CD4-positive, alpha-beta memory T cell (primary cell): Measurements from ENCODE around the gene NFATC1. TPM values are rescaled to one million over a fixed set of nuclear protein-coding genes. Genes with fewer than 3 reads are reported as not detected.
A peak's percentile ranks its signal among the peaks of the same experiment; 100 is the strongest.

Experiments used
- CTCF ChIA-PET: fragments of 350-600 bp; sonication (Branson Sonifier 250); formaldehyde crosslinking; loops from one replicate; lab custom pipeline; 2021; ENCODE audit warnings: inconsistent platforms; ENCODE audit not compliant: partially characterized antibody; lab: Charles Lee
- POLR2A ChIA-PET: fragments of 350-600 bp; sonication (Branson Sonifier 250); formaldehyde crosslinking; loops from one replicate; lab custom pipeline; 2021; ENCODE audit not compliant: partially characterized antibody; lab: Charles Lee
- DNase-seq, 5 donors: peaks; one replicate each; pipeline versions ENCODE4 v3.0.0 to v3.0.0-alpha.2; 2020 to 2022; ENCODE audit warnings: mixed read lengths in 1 of 5
- H3K27ac ChIP-seq: one replicate; pipeline ENCODE4 v1.7.0; 2013; ENCODE audit warnings: low read depth, low read length
- H3K27me3 ChIP-seq: 2 replicates; pipeline ENCODE4 v1.7.0; 2013; ENCODE audit warnings: mild to moderate bottlenecking, low read length, moderate library complexity; ENCODE audit not compliant: insufficient read depth
- H3K36me3 ChIP-seq: 2 replicates; pipeline ENCODE4 v1.7.0; 2013; ENCODE audit warnings: mild to moderate bottlenecking, low read length, moderate library complexity; ENCODE audit not compliant: insufficient read depth
- H3K4me1 ChIP-seq: 2 replicates; pipeline ENCODE4 v1.7.0; 2013; ENCODE audit warnings: mild to moderate bottlenecking, low read length, moderate library complexity; ENCODE audit not compliant: insufficient read depth
- H3K4me3 ChIP-seq, 2 donors: one replicate each; pipeline ENCODE4 v1.7.0; 2013; ENCODE audit warnings: low read length in 2 of 2, mild to moderate bottlenecking in 1 of 2
- H3K9me3 ChIP-seq, 2 donors: one replicate each; pipeline ENCODE4 v1.7.0; 2013; ENCODE audit warnings: low read length in 2 of 2, control low read depth in 1 of 2; ENCODE audit not compliant: control insufficient read depth in 1 of 2
- H3K27ac Mint-ChIP-seq, 7 donors: one replicate each; pipeline ENCODE4 v1.8.0; 2020 to 2021; ENCODE audit warnings: mixed read lengths in 7 of 7, mild to moderate bottlenecking in 6 of 7, inconsistent platforms in 3 of 7, moderate library complexity in 3 of 7
- H3K27me3 Mint-ChIP-seq, 2 donors: one replicate each; pipeline ENCODE4 v1.8.0; 2020 to 2021; ENCODE audit warnings: mixed read lengths in 2 of 2
- H3K36me3 Mint-ChIP-seq, 2 donors: one replicate each; pipeline ENCODE4 v1.8.0; 2020 to 2021; ENCODE audit warnings: mixed read lengths in 2 of 2, inconsistent platforms in 1 of 2, mild to moderate bottlenecking in 1 of 2
- H3K4me1 Mint-ChIP-seq, 4 donors: one replicate each; pipeline ENCODE4 v1.8.0; 2020 to 2021; ENCODE audit warnings: mixed read lengths in 4 of 4, mild to moderate bottlenecking in 1 of 4
- H3K4me3 Mint-ChIP-seq, 8 donors: one replicate each; pipeline ENCODE4 v1.8.0; 2020 to 2021; ENCODE audit warnings: mixed read lengths in 8 of 8, mild to moderate bottlenecking in 7 of 8, moderate library complexity in 6 of 8, inconsistent platforms in 3 of 8
- H3K9me3 Mint-ChIP-seq, 8 donors: one replicate each; pipeline ENCODE4 v1.8.0; 2020 to 2021; ENCODE audit warnings: mixed read lengths in 8 of 8, mild to moderate bottlenecking in 5 of 8, inconsistent platforms in 3 of 8, moderate library complexity in 1 of 8
- intact Hi-C: fragments of 100-400 bp; cut with micrococcal nuclease; formaldehyde crosslinking; loops from one replicate; pipeline ENCODE4 v1.15.1; 2023
- polyA plus RNA-seq, 2 donors: library from polyadenylated mRNA; unstranded; fragments of 300-500 nt; fragmentation: Illumina TruSeq; gene quantifications; one replicate each; pipeline ENCODE4 v1.2.3, GENCODE V29; 2021
- total RNA-seq, 2 experiments: library from RNA; stranded (reverse); gene quantifications; one replicate each; pipeline ENCODE4 v1.2.3, GENCODE V29; 2021

Gene NFATC1
- total and polyA plus RNA-seq, 4 experiments from 2014 or later: 15.3 to 69.6 (median 54.9) TPM

DNA sequence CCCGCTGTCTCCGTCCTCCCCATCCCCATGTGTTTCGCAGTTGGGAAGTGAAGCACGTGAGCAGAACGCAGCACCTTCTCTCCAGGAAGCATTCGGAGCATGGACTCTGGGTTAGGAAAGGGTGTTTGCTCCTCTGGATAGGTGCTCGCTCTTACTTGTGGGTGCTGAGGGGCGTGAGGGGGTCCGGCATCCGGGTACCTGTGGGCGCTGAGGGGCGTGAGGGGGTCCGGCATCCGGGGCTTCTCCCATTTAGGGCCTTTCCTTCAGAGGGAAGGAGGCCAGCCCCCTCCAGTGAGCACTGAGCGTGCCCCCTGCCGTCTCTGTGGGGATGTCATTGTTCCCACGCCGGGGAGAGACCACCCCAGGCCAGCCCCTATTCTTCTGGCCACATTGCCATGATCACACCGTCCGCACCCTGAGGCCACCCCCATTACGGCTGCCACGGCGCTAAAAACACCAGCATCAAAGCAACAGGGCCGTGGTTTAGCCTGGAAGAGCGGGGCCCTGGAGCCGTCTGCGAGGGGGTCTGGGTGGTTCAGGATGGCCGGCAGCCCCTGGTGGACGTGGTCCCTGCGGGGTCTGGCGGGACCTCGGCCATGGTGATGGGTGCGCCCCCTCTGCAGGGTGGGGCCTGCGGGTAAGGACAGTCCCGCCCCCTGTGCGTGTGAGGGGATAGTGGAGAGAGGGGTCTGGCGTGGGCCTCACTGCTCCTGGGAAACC lies 41.0 kb downstream of the NFATC1 start:
- H3K4me1 Mint-ChIP-seq: peaks cover 27 to 76% (median 45%) of the 10 kb centered on the region in 4 donors
- H3K9me3 ChIP-seq: no peaks in the 10 kb centered on the region
- no peak overlapping the region for H3K27ac ChIP-seq
- no peaks in the 10 kb centered on the region for H3K27me3 Mint-ChIP-seq
- H3K36me3 Mint-ChIP-seq: peaks cover 7 to 49% of the 10 kb centered on the region in 2 donors
- peaks cover 27% of the 10 kb centered on the region for H3K4me1 ChIP-seq
- POLR2A ChIA-PET: no interaction called here
- CTCF ChIA-PET: interaction anchor here (1.2 kb wide), 1 partner anchor 93 kb away, joined by 3 read pairs; no protein-coding TSS in a partner anchor
- no peaks in the 10 kb centered on the region for H3K27me3 ChIP-seq
- H3K9me3 Mint-ChIP-seq: no peaks in the 10 kb centered on the region
- no peak overlapping the region for H3K4me3 ChIP-seq
- DNase-seq: no peak
- H3K27ac Mint-ChIP-seq: peak overlapping the region in 1 of 7 donors; percentile 74
- intact Hi-C loops: loop anchor here (5.0 kb wide), 1 partner anchor 34 kb away; no protein-coding TSS in a partner anchor
- peak overlapping the region in 1 of 8 donors; percentile 31 for H3K4me3 Mint-ChIP-seq
- H3K36me3 ChIP-seq: peaks cover 13% of the 10 kb centered on the region

DNA sequence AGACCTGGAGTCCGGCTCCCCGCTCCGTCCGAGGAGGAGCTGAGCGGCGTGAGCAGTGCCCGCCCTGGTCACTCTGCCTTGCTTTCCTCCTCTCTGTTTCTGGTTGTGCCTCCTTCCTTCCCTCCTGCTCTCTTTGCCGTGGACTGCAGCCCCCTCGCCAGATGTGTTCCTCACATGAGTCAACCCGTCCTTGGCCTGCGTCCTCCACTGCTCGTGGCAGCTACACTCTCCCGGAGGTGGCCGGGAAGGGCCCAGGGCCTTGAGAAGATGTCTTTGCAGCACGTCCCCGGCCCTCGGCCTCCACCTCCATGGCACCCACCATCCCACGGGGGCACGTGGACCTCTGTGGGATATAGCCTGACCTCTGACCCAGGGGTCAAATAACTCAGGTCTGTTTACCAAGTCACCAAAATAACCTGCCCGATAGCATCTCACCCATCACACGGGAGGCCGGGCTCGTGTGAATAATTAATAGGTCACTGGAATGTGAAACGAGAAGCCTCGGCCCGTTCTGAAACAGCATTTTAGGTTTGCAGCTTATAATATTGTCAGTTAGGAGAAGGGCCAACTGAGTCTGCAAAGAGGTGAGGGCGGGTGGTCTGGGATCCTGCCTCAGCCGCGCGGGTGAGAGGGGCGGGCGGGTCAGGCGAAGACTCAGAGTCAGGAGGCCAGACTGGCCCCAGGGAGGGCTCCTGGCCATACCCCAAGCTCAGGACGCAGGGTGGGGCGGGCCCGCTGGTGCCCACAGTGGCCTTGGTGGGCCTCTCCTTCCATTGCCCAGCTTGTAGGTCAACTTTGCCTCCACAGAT lies 42.6 kb downstream of the NFATC1 start:
- DNase-seq: no peak
- ChIA-PET CTCF (interaction anchor here (1.1 to 1.7 kb wide), 2 partner anchors 41 to 101 kb away, joined by 3 to 6 read pairs; no protein-coding TSS in a partner anchor), POLR2A (interaction anchor here (1.4 to 1.9 kb wide), 2 partner anchors 45 to 85 kb away, joined by 3 to 4 read pairs; no protein-coding TSS in a partner anchor)
- H3K9me3 ChIP-seq: no peaks in the 10 kb centered on the region
- no peaks in the 10 kb centered on the region for H3K27me3 Mint-ChIP-seq
- H3K27ac ChIP-seq: no peak overlapping the region
- peaks cover 27 to 80% (median 45%) of the 10 kb centered on the region in 4 donors for H3K4me1 Mint-ChIP-seq
- H3K4me3 Mint-ChIP-seq: peak overlapping the region in 1 of 8 donors; percentile 15
- intact Hi-C loops: loop anchor here (5.0 kb wide), 1 partner anchor 36 kb away; no protein-coding TSS in a partner anchor
- H3K9me3 Mint-ChIP-seq: no peaks in the 10 kb centered on the region
- H3K36me3 ChIP-seq: peaks cover 13% of the 10 kb centered on the region
- peaks cover 7 to 47% of the 10 kb centered on the region in 2 donors for H3K36me3 Mint-ChIP-seq
- no peaks in the 10 kb centered on the region for H3K27me3 ChIP-seq
- H3K4me1 ChIP-seq: peaks cover 27% of the 10 kb centered on the region
- H3K27ac Mint-ChIP-seq: peak overlapping the region in 5 of 7 donors; percentile 12 to 68 (median 52)
- H3K4me3 ChIP-seq: no peak overlapping the region

DNA sequence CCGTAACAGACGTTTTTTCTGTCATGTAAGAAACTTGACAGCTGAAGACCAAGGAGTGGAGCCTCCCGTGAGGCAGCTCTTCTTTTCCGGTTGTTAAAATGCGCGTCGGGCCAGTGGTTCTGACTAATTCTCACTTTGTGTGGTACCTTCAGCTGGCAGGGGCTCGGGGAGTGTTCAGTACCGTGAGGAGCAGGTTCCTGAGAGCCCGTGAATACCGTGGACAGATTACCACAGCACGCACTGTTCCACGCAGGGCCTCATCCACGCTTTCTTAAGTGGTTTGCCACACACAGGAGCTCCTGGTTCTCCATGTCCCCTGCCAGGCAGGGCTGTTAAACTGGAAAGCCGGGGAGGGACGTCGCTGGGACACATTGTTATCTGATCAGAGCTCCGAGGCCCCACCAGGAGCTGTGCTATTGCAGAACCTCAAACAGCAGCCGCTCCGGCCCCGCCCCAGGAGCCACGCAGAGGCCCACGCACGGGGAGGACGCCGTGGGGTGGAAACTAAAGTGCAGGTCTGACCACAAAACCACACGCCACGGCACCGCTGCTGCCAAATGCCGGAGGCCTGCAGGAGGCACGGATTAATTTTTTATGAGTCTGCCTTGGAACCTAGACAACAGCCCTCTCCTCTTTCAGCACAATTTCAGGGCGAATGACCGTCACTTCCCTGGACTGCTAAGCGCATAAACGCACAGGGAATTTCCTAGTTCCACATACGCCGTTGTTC lies 43.3 kb downstream of the NFATC1 start:
- H3K4me3 Mint-ChIP-seq: peak overlapping the region in 1 of 8 donors; percentile 26
- peaks cover 27% of the 10 kb centered on the region for H3K4me1 ChIP-seq
- POLR2A ChIA-PET: interaction anchor here (1.4 to 1.9 kb wide), 2 partner anchors 46 to 84 kb away, joined by 3 to 4 read pairs; no protein-coding TSS in a partner anchor
- peak overlapping the region in 5 of 7 donors; percentile 44 to 77 (median 65) for H3K27ac Mint-ChIP-seq
- peaks cover 7 to 47% of the 10 kb centered on the region in 2 donors for H3K36me3 Mint-ChIP-seq
- CTCF ChIA-PET: interaction anchor here (1.1 to 1.7 kb wide), 2 partner anchors 42 to 100 kb away, joined by 3 to 6 read pairs; no protein-coding TSS in a partner anchor
- H3K27me3 ChIP-seq: no peaks in the 10 kb centered on the region
- H3K4me1 Mint-ChIP-seq: peaks cover 27 to 74% (median 45%) of the 10 kb centered on the region in 4 donors
- H3K36me3 ChIP-seq: peaks cover 13% of the 10 kb centered on the region
- no peaks in the 10 kb centered on the region for H3K9me3 ChIP-seq
- H3K9me3 Mint-ChIP-seq: no peaks in the 10 kb centered on the region
- no peak overlapping the region for H3K27ac ChIP-seq
- no peak overlapping the region for H3K4me3 ChIP-seq
- H3K27me3 Mint-ChIP-seq: no peaks in the 10 kb centered on the region
- intact Hi-C loops: loop anchor here (5.0 kb wide), 1 partner anchor 37 kb away; no protein-coding TSS in a partner anchor
- peak; percentile 21 to 54 (median 28) for DNase-seq

DNA sequence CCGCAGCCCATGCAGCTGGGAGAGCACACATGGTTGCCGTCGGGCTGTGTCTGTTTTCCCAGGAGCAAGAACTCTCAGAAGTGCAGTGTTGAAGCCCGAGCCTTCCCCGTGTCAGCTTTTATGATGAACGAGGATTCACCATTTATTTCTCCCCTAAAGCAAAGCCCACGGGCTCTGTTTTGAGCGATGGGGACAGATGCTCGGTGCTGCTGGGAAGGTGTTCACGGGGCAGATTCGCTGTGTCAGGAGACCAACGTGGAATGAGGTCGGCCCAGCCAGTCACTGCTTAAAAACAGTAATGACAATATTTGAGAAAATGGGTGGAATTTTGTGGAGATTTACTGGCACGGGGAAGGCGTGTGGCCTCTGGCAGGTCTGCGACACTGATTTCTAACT lies 43.9 kb downstream of the NFATC1 start:
- Histone ChIP-seq H3K4me3 (no peak overlapping the region), H3K4me1 (peaks cover 27% of the 10 kb centered on the region), H3K9me3 (no peaks in the 10 kb centered on the region), H3K27ac (no peak overlapping the region), H3K27me3 (no peaks in the 10 kb centered on the region), H3K36me3 (peaks cover 8% of the 10 kb centered on the region)
- Mint-ChIP-seq H3K4me3 (no peak overlapping the region), H3K9me3 (no peaks in the 10 kb centered on the region), H3K27me3 (no peaks in the 10 kb centered on the region), H3K36me3 (peaks cover 7 to 47% of the 10 kb centered on the region in 2 donors), H3K27ac (peak overlapping the region in 5 of 7 donors; percentile 34 to 78 (median 76)), H3K4me1 (peaks cover 27 to 68% (median 44%) of the 10 kb centered on the region in 4 donors)
- POLR2A ChIA-PET: interaction anchor here (1.4 to 1.9 kb wide), 2 partner anchors 47 to 83 kb away, joined by 3 to 4 read pairs; no protein-coding TSS in a partner anchor
- DNase-seq: no peak
- intact Hi-C loops: loop anchor here (5.0 kb wide), 1 partner anchor 37 kb away; no protein-coding TSS in a partner anchor
- CTCF ChIA-PET: interaction anchor here (1.1 to 1.7 kb wide), 2 partner anchors 43 to 100 kb away, joined by 3 to 6 read pairs; no protein-coding TSS in a partner anchor

DNA sequence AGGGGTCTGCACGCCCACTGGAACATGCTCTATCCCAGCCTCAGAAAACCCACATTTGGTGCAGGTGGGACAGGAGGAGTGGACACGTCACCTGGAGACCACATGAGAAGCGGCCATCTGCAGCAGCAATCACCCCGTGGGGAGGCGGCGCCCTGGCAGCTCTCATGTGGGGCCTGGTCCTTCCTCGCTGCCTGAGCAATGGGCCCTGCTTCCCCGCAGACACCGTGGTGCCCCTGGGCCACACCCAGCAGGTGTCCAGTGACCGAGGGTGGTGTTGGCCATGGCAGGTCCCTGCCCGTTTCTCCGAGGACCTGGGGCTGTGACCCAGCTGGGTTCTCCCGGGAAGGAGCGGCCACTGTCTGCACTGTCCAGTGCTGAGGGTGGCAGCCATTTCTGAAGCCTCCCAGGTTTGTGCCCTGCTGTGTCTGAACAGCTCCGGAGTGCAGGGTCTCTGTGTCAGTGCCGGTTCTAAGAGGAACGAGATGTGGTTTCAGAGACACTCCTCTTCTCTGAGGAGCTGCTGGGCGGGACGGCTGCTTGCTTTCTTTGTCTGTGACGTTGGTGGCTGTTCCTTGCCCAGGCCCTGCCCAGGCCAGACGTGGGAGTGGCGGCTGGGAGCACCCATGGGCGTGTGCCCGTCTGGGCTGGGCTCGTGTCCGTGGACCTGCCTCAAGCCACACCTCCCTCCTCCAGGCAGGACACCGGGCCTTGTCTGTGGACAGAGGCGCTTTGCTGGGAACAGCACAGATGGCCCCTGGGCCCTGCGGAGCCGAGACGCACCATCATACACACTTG lies 44.8 kb downstream of the NFATC1 start:
- H3K36me3 ChIP-seq: peaks cover 3% of the 10 kb centered on the region
- POLR2A ChIA-PET: no interaction called here

DNA sequence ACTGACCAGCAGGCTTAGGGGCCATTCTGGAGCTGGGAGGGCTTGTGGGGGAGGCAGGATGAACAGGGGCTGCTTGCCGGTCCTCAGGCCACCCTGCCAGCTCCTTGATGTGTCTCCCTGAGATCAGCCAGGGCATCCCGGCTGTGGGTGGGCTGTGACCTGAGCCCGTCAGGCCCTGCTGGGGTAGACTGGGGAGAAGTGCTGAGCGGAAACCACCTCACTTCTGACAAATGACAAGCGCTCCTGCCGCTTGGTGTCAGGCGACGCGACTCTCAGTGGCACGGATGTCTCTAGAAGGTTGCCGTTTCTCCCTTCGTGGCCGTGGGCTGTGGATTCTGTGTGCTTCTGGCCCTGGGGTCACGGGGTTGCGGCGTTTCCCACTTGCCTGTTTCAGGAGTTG lies 45.7 kb downstream of the NFATC1 start:
- Histone ChIP-seq H3K27ac (no peak overlapping the region), H3K4me3 (no peak overlapping the region), H3K36me3 (peaks cover 3% of the 10 kb centered on the region), H3K9me3 (no peaks in the 10 kb centered on the region), H3K27me3 (no peaks in the 10 kb centered on the region), H3K4me1 (peaks cover 12% of the 10 kb centered on the region)
- peaks cover 0 to 42% of the 10 kb centered on the region in 2 donors for H3K36me3 Mint-ChIP-seq
- no peak for DNase-seq
- H3K27me3 Mint-ChIP-seq: no peaks in the 10 kb centered on the region
- intact Hi-C loops: no loop called here
- ChIA-PET POLR2A (no interaction called here), CTCF (no interaction called here)
- H3K4me3 Mint-ChIP-seq: no peak overlapping the region
- peak overlapping the region in 3 of 7 donors; percentile 10 to 73 (median 48) for H3K27ac Mint-ChIP-seq
- H3K9me3 Mint-ChIP-seq: no peaks in the 10 kb centered on the region
- H3K4me1 Mint-ChIP-seq: peaks cover 19 to 63% (median 37%) of the 10 kb centered on the region in 4 donors

More for the DNA sequence above, 44.8 kb downstream of the NFATC1 start:
- no peak for DNase-seq
- no peaks in the 10 kb centered on the region for H3K27me3 ChIP-seq
- H3K4me1 Mint-ChIP-seq: peaks cover 22 to 66% (median 39%) of the 10 kb centered on the region in 4 donors
- H3K4me3 ChIP-seq: no peak overlapping the region
- H3K36me3 Mint-ChIP-seq: peaks cover 5 to 41% of the 10 kb centered on the region in 2 donors
- CTCF ChIA-PET: no interaction called here
- H3K9me3 Mint-ChIP-seq: no peaks in the 10 kb centered on the region
- H3K27ac ChIP-seq: no peak overlapping the region
- no peaks in the 10 kb centered on the region for H3K27me3 Mint-ChIP-seq
- no peaks in the 10 kb centered on the region for H3K9me3 ChIP-seq
- intact Hi-C loops: no loop called here
- H3K27ac Mint-ChIP-seq: peak overlapping the region in 3 of 7 donors; percentile 22 to 78 (median 77)
- H3K4me1 ChIP-seq: peaks cover 18% of the 10 kb centered on the region
- H3K4me3 Mint-ChIP-seq: no peak overlapping the region
